Immature natural killer cell (primary cell): ENCODE results near the gene MKNK2. TPM values are rescaled to one million over a fixed set of nuclear protein-coding genes. Genes with fewer than 3 reads are reported as not detected.

ENCODE experiments used
- DNase-seq, 3 donors: peaks; one replicate each; pipeline ENCODE4 v3.0.0; 2022; ENCODE audit warnings: mixed read lengths in 1 of 3
- H3K27ac Mint-ChIP-seq, 6 donors: one replicate each; pipeline ENCODE4 v1.8.0; 2020; ENCODE audit warnings: mixed read lengths in 6 of 6, mild to moderate bottlenecking in 5 of 6, inconsistent platforms in 4 of 6, moderate library complexity in 3 of 6
- H3K27me3 Mint-ChIP-seq, 3 donors: one replicate each; pipeline ENCODE4 v1.8.0; 2020 to 2021; ENCODE audit warnings: low read depth in 3 of 3, mild to moderate bottlenecking in 3 of 3, mixed read lengths in 3 of 3, moderate library complexity in 3 of 3, inconsistent platforms in 1 of 3
- H3K36me3 Mint-ChIP-seq, 3 donors: one replicate each; pipeline ENCODE4 v1.8.0; 2020; ENCODE audit warnings: mixed read lengths in 3 of 3, inconsistent platforms in 2 of 3, mild to moderate bottlenecking in 2 of 3
- H3K4me1 Mint-ChIP-seq, 2 donors: one replicate each; pipeline ENCODE4 v1.8.0; 2020; ENCODE audit warnings: inconsistent platforms in 2 of 2, mild to moderate bottlenecking in 2 of 2, mixed read lengths in 2 of 2, moderate library complexity in 1 of 2
- H3K4me3 Mint-ChIP-seq, 5 donors: one replicate each; pipeline ENCODE4 v1.8.0; 2020; ENCODE audit warnings: mild to moderate bottlenecking in 5 of 5, mixed read lengths in 5 of 5, inconsistent platforms in 3 of 5, moderate library complexity in 3 of 5
- H3K9me3 Mint-ChIP-seq, 6 donors: one replicate each; pipeline ENCODE4 v1.8.0; 2020; ENCODE audit warnings: mild to moderate bottlenecking in 6 of 6, mixed read lengths in 6 of 6, inconsistent platforms in 4 of 6, moderate library complexity in 3 of 6
- polyA plus RNA-seq, 3 donors: library from polyadenylated mRNA; unstranded; fragments of 300-500 nt; fragmentation: Illumina TruSeq; gene quantifications; one replicate each; pipeline ENCODE4 v1.2.3, GENCODE V29; 2021

Gene MKNK2
- polyA plus RNA-seq, 3 donors from 2014 or later = 22.7 to 39.2 (median 23.9) TPM

DNA sequence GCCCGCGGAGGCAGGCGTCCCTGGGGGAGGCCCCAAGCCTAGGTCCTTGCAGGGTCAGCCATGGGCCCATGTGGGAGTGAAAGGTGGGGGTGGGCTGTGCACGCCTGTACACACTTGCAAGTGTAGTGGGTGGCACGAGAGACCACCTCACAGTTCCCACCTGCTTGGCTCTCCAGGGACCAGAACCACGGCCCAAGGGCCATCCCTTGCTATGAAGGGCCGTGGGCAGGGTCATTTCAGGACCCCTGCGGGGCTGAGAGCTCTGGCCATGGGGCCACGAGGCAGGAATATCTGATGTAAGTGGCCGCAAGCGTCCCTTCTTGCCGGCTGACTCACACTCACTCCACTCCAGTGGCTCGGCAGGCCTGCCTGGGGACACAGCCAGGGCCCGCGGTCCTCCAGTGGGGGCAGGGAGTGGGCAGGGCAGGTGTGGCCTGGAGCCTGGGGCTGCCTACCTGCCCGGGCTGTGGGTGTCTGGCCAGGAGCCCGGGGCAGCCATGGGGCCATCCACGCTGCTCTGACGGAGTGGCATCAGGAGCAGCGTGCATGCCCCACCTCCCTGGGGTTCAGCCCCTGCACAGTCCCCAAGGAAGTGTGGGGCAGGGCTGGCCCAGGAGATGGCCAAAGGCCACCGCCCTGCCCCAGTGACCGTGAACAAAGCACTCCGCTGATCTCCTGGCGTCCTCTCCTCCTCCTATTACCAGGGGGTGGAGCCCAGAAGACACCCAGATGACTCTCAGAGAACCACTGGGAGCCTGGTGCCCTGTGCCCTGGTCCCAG lies 8.6 kb upstream of the MKNK2 start:
- H3K4me1 Mint-ChIP-seq = peaks cover 38 to 49% of the 10 kb centered on the region in 2 donors
- H3K36me3 Mint-ChIP-seq = no peaks in the 10 kb centered on the region
- H3K27me3 Mint-ChIP-seq = peaks cover 3 to 16% (median 10%) of the 10 kb centered on the region in 3 donors
- DNase-seq = no peak
- peak overlapping the region; percentile 61 to 91 (median 87) for H3K4me3 Mint-ChIP-seq
- H3K27ac Mint-ChIP-seq = peak overlapping the region; percentile 81 to 97 (median 96)
- H3K9me3 Mint-ChIP-seq = no peaks in the 10 kb centered on the region

DNA sequence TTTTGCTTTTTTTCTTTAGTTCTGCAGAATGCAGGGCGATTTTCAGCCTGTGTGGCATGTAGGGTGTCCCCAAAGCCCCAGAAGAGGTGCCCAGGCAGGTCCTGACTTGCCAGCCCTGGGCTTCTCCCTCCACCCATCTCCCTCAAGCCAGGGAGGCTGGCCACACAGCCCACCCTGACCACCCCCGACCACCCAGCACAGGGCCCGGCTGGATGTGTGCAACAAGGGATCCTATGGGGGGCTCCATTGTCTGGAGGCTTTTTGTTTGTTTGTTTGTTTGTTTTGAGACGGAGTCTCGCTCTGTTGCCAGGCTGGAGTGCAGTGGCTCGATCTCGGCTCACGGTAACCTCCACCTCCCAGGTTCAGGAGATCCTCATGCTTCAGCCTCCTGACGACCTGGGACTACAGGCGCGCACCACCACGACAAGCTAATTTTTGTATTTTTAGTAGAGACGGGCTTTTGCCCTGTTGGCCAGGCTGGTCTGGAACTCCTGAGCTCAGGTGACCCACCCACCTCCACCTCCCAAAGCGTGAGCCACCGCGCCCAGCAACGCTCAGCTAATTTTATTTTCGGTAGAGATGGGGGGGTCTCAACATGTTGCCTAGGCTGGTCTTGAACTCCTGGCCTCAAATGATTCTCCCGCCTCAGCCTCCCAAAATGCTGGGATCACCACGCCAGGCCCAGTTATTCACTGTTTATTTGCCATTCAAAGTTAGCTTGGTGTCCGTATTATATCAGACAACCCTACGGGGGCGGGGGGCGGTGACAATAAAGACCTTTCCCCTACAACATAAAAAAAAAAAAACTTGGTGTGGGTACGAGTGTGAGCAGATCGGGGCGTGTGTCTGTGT lies 7.8 kb upstream of the MKNK2 start:
- H3K4me3 Mint-ChIP-seq = peak overlapping the region in 4 of 5 donors; percentile 15 to 66 (median 40)
- no peaks in the 10 kb centered on the region for H3K9me3 Mint-ChIP-seq
- H3K27ac Mint-ChIP-seq = peak overlapping the region in 5 of 6 donors; percentile 49 to 74 (median 60)
- peaks cover 38 to 48% of the 10 kb centered on the region in 2 donors for H3K4me1 Mint-ChIP-seq
- peaks cover 4 to 16% (median 10%) of the 10 kb centered on the region in 3 donors for H3K27me3 Mint-ChIP-seq
- no peaks in the 10 kb centered on the region for H3K36me3 Mint-ChIP-seq
- DNase-seq = no peak

DNA sequence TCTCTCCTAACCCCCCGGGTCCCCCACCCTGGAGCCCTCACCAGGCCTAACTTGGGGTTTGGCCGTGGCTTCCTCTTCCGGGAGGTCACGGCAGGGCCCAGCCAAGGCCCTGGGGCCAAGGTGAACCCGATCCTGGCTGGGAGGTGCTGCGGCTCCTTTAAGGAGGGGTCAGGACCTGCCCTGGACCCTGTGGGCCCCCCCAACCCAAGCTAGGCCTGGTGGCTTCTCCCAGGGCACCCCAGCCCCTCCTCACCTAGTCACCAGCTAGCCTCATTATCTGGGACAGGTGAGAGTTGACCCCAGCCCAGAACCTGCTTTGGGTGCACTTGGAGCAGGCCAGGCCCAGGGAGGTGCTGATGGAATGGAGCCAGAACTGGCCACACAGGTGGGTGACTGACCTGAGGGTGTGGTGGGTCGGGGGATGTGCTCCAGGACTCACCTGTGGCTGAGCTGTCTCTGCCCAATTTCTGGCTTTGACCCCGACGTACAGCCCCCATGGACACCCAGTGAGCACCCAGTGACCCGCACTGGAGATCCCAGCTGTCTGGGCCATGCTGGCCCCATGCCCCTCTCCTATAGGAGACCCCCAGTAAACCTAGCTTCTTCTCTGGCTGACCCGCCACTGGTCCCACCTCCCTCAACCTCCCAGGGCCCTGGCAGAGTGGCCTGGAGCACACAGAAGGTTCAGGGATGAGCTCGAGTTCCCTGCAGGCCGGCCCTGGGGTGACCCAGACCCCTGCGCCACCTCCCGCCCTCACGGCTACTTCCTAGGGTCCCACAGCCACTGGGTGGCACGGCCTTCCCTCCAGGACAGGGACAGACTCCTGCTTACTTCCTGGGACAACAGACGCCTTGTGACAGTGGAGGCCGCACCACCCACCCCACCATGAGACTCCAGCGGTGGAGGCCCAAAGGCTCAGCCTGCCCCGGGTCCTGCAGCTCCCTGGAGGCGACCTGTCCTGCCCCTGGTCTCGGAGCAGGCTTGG lies 6.7 kb upstream of the MKNK2 start:
- Mint-ChIP-seq H3K4me1 (peaks cover 37 to 48% of the 10 kb centered on the region in 2 donors), H3K36me3 (no peaks in the 10 kb centered on the region), H3K27ac (peak overlapping the region in 5 of 6 donors; percentile 40 to 86 (median 62)), H3K4me3 (peak overlapping the region in 3 of 5 donors; percentile 26 to 51 (median 42)), H3K9me3 (no peaks in the 10 kb centered on the region), H3K27me3 (peaks cover 4 to 13% (median 10%) of the 10 kb centered on the region in 3 donors)
- no peak for DNase-seq

DNA sequence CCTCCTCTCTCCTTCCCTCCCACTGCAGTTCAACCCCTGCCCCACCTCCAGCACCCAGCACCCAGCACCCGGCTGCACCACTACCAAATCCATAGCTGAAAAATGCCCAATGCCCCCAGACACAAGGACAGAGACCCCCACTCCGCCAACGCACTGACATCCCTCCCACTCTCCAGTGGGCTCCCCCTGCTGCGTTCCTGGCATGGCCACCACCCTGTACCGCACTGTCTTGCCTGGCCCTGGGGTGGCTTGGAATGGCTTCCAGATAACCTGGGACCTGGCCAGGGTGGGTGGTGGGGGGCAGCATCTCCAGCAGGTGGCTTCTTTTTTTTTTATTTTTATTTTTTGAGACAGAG lies 5.8 kb upstream of the MKNK2 start:
- peaks cover 37 to 44% of the 10 kb centered on the region in 2 donors for H3K4me1 Mint-ChIP-seq
- peaks cover 4 to 13% (median 10%) of the 10 kb centered on the region in 3 donors for H3K27me3 Mint-ChIP-seq
- no peaks in the 10 kb centered on the region for H3K9me3 Mint-ChIP-seq
- H3K4me3 Mint-ChIP-seq = peak overlapping the region in 4 of 5 donors; percentile 33 to 66 (median 46)
- H3K36me3 Mint-ChIP-seq = no peaks in the 10 kb centered on the region
- DNase-seq = peak in 1 of 3 donors; percentile 0
- H3K27ac Mint-ChIP-seq = peak overlapping the region in 4 of 6 donors; percentile 44 to 86 (median 73)

DNA sequence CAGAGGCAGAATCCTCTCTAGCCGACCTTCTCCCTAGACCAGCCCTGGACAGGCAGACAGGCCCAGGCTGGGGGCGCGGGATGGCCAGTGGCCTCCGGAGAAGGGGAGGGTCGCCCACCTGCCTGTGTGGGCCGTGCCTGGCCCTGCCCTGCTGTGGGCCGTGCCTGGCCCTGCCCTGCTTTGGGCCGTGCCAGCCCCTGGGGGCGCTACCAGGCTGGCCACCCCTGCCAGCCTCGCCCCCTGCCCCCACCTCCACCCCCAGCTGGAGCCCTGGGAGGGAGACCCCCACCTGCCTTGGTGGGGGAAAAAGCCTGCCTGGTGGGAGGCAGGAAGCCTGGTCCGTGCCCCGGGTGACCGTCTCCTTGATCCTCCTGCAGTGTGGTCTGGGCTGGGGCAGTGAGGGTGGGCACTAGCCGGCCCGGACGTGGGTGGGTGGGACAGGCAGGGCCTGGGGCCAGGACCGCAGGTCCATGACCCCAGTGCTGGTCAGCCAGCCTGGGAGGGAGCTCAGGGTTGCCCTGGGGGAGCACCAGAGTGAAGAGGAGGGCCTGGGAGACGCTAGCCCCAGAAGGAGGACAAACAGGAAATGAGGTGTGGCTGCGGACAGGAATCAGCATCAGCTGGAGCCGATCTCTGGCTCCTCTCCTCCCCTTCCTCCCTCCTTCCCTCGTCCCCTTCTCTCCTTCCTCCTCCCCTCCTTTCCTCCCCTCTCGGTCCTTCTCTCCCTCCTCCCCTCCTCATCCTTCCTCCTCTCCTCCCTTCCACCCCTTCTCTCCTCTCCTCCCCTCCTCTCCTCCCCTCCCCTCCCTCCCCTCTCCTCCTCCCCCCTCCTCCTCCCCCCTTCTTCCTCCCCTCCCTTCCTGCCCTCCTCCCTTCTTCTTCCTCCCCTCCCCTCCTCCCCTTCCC lies 5.1 kb upstream of the MKNK2 start:
- Mint-ChIP-seq H3K27me3 (peaks cover 6 to 8% (median 7%) of the 10 kb centered on the region in 3 donors), H3K9me3 (no peaks in the 10 kb centered on the region), H3K36me3 (no peaks in the 10 kb centered on the region), H3K4me3 (peak overlapping the region; percentile 52 to 66 (median 63)), H3K27ac (peak overlapping the region; percentile 76 to 90 (median 83)), H3K4me1 (peaks cover 31 to 45% of the 10 kb centered on the region in 2 donors)
- DNase-seq = peak in 1 of 3 donors; percentile 15

DNA sequence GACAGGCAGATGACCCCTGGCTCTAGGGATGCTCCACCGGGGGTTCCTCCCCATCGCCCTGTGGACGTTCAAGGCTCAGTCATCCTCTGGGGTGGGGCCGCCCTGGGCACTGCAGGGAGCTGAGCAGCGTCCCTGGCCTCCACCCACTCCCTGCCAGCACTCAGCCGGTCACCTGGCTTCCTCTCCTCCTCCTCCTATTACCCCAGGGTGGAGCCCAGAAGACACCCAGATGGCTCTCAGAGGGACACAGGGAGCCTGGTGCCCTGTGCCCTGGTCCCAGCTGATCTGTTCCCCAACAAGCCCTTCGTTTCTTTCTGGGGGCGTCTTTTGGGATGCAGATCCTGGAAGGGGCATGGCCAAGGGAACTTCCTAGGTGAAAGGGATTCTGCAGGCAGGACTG lies 3.7 kb upstream of the MKNK2 start:
- Mint-ChIP-seq H3K4me3 (peak overlapping the region in 2 of 5 donors; percentile 35 to 53), H3K27ac (peak overlapping the region in 4 of 6 donors; percentile 57 to 80 (median 70)), H3K9me3 (no peaks in the 10 kb centered on the region), H3K4me1 (peaks cover 24 to 37% of the 10 kb centered on the region in 2 donors), H3K27me3 (peaks cover 2 to 6% (median 6%) of the 10 kb centered on the region in 3 donors), H3K36me3 (no peaks in the 10 kb centered on the region)
- no peak for DNase-seq

DNA sequence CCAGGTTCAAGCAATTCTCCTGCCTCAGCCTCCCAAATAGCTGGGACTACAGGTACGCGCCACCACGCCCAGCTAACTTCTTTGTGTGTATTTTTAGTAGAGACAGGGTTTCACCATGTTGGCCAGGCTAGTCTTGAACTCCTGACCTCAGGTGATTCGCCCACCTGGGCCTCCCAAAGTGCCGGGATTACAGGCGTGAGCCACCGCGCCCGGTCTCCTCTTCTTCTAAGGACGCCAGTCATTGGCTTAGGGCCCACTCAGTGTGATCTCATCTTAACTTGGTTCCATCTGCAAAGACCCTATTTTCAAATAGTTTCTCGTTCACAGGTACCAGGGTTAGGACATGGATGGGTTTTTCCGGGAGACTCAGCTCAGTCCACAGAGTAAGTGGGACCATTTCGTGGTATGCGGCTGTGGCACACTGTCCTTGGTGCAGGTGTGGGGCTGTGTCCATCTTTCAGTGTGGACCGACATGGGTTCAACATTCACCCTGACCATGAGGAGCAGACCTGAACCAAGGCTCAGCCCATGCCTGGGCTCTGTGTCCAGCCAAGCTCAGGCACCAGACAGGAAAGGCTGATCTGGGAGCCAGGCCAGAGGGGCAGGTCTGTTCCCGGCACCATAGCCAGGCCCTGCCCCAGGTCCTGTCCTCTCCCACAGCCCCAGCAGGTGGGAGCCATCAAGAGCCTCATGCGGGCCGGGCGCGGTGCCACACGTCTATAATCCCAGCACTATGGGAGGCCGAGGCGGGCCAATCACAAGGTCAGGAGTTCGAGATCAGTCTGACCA lies 2.8 kb upstream of the MKNK2 start:
- Mint-ChIP-seq H3K36me3 (no peaks in the 10 kb centered on the region), H3K4me1 (peaks cover 30 to 43% of the 10 kb centered on the region in 2 donors), H3K27me3 (peaks cover 2 to 9% (median 7%) of the 10 kb centered on the region in 3 donors), H3K4me3 (no peak overlapping the region), H3K27ac (peak overlapping the region in 3 of 6 donors; percentile 7 to 48 (median 40)), H3K9me3 (no peaks in the 10 kb centered on the region)
- no peak for DNase-seq

DNA sequence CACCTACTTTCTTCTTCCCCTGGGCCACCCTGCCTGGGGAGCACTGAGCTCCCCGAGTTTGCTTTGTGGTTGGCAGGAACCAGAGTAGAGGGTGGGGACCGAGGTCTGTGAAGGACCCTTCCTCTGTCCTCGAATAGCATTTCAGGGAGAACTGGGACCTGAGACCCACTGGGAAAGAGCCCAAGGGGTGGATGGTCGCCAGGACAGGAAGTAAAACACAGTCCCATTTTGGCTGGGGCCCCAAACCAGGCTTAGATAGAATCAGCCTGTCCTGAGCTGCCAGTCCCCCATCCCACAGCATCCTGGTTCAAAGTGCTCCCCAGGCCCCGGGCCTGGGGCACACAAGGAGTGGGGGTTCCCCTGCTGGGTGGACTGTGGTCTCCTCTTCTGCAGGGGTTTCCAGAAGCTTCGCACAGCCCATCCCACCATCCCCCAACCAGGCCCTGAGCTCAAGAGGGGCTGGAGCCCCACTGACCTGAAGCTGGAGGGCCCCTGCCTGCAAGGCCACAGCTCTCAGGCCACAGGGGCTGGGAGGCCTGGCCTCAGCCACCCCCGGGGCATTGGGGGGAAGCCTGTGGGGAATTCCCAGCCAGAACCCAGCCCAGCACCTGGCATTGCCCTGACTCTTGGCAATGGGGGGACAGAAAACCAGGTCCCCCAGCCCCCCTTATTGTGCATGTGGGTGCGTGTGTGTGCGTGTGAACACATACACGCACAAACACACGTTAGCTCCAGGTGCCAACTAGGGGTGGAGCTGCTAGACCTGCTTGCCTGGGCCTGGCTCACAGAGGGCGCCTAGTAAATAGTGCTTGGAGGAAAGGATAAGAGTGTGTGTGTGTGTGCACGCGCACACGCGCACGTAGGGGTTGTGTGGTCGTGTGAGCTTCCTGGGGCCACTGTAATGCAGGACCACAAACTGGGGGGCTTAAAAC lies 995 bp upstream of the MKNK2 start:
- H3K9me3 Mint-ChIP-seq = no peaks in the 10 kb centered on the region
- peak overlapping the region; percentile 54 to 82 (median 76) for H3K4me3 Mint-ChIP-seq
- peak overlapping the region; percentile 86 to 94 (median 92) for H3K27ac Mint-ChIP-seq
- H3K27me3 Mint-ChIP-seq = peaks cover 2 to 11% (median 7%) of the 10 kb centered on the region in 3 donors
- H3K4me1 Mint-ChIP-seq = peaks cover 30 to 49% of the 10 kb centered on the region in 2 donors
- H3K36me3 Mint-ChIP-seq = no peaks in the 10 kb centered on the region
- DNase-seq = peak; percentile 43 to 61 (median 53)

DNA sequence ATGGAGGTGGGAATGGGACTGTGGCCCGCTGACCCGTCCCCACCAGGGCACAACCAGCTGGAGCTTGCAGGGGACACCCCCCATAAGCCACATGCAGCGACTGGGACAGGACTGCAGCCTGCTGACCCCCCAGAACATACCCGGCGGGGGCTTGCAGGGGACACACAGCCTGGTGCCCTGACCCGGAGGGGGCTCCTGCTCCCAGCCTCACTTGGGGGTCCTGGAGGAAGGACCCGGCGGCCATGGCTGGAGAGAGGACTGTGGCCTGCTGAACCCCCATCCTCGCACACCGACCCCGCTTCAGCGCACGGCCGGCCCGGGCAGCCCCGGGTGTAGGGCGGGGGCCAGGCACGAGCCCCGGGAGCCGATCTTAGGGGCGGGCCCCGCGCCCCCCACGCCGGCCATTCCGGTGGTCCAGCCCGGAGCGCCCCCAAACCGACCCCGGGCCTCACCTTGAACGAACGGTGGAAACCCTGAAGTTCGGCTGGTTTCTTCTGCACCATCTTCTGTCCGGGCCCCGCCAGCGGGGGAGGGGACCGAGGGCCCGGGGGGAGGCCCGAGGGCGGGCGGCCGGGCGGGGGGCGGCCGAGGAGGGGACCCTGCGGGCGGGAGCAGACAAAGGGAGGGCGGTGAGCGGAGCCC lies 574 bp downstream of the MKNK2 start:
- H3K27ac Mint-ChIP-seq = peak overlapping the region in 3 of 6 donors; percentile 83 to 91 (median 88)
- H3K4me1 Mint-ChIP-seq = peaks cover 16 to 41% of the 10 kb centered on the region in 2 donors
- H3K27me3 Mint-ChIP-seq = peaks cover 2 to 13% (median 9%) of the 10 kb centered on the region in 3 donors
- H3K4me3 Mint-ChIP-seq = peak overlapping the region; percentile 83 to 89 (median 87)
- no peaks in the 10 kb centered on the region for H3K36me3 Mint-ChIP-seq
- no peaks in the 10 kb centered on the region for H3K9me3 Mint-ChIP-seq
- DNase-seq = no peak

DNA sequence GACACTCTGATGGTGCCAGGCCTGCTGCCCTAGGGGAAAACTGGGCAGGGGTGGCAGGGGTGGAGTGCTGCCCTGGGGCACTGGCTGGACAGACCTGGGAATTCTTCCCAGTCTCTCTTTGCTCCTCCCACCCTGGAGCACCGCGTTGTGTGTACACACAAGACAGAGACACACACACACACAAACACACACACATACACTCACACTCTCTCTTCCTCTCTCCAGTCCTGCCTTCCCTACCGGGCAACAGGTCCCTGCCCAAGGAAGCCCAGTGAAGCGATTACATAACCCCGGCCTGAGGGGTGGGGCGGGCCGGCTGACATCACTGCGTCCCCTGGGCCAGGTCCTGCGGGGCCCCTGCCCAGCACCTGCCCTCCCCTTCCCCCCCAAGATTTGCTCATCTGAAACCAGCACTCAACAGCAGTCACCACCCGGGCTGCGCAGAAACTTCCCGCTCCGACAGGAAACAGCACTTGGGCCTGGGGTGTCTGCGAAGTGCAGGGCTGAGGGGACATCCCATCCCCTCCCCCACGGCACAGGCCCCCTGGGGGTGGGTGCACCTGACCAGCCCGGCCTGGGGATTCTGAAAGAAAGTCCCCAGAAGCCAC lies 1.2 kb downstream of the MKNK2 start:
- H3K36me3 Mint-ChIP-seq = no peaks in the 10 kb centered on the region
- H3K27me3 Mint-ChIP-seq = peaks cover 2 to 16% (median 12%) of the 10 kb centered on the region in 3 donors
- H3K4me1 Mint-ChIP-seq = peaks cover 17 to 38% of the 10 kb centered on the region in 2 donors
- no peaks in the 10 kb centered on the region for H3K9me3 Mint-ChIP-seq
- H3K4me3 Mint-ChIP-seq = peak overlapping the region; percentile 83 to 89 (median 87)
- peak; percentile 66 to 70 (median 67) for DNase-seq
- H3K27ac Mint-ChIP-seq = peak overlapping the region; percentile 75 to 94 (median 86)
